Adrenal gland (tissue), 5 donors: ENCODE data around the gene PCP4.

Experiments used
- POLR2A ChIP-seq, 2 donors: fragments of 450-650 bp; IDR thresholded peaks; one replicate each; pipeline ENCODE4 v1.6.1; 2017; ENCODE audit warnings: antibody characterized with exemption in 2 of 2, mild to moderate bottlenecking in 2 of 2, moderate library complexity in 1 of 2
- TF ChIP-seq, protein P1 (sequence below), 6 experiments: fragments of 450-650 bp in 4 of 6; fragments of 200-600 bp in 2 of 6; sonication (generic) in 1 of 6; IDR thresholded peaks; 1 replicate in 5 of 6; 2 replicates in 1 of 6; pipeline versions ENCODE4 v1.5.1 to v1.8.0; 2016 to 2021; ENCODE audit warnings: antibody characterized with exemption in 6 of 6, mild to moderate bottlenecking in 2 of 6, moderate library complexity in 1 of 6
- donor health status: DM: no; HTN: no; CAD: no.

GRCh38 chr21:39818557-39818956 lies 48.7 kb upstream of the PCP4 start:
- TF ChIP-seq, protein P1, sequence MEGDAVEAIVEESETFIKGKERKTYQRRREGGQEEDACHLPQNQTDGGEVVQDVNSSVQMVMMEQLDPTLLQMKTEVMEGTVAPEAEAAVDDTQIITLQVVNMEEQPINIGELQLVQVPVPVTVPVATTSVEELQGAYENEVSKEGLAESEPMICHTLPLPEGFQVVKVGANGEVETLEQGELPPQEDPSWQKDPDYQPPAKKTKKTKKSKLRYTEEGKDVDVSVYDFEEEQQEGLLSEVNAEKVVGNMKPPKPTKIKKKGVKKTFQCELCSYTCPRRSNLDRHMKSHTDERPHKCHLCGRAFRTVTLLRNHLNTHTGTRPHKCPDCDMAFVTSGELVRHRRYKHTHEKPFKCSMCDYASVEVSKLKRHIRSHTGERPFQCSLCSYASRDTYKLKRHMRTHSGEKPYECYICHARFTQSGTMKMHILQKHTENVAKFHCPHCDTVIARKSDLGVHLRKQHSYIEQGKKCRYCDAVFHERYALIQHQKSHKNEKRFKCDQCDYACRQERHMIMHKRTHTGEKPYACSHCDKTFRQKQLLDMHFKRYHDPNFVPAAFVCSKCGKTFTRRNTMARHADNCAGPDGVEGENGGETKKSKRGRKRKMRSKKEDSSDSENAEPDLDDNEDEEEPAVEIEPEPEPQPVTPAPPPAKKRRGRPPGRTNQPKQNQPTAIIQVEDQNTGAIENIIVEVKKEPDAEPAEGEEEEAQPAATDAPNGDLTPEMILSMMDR (IDR thresholded peaks at IDR 0.05), result no peak
- no peak for TF ChIP-seq POLR2A (IDR thresholded peaks at IDR 0.05)
